Nephron progenitor cell (in vitro differentiated cells): ENCODE data around the gene PHACTR3.

ENCODE experiments used
- DNase-seq: peaks from one replicate; pipeline ENCODE4 v3.0.0; 2021
- H3K27ac Mint-ChIP-seq: 2 replicates; pipeline ENCODE4 v1.8.0; 2021; ENCODE audit warnings: mild to moderate bottlenecking, moderate library complexity, mixed read lengths
- H3K27me3 Mint-ChIP-seq: 2 replicates; pipeline ENCODE4 v1.8.0; 2021; ENCODE audit warnings: mild to moderate bottlenecking, low read depth, mixed read lengths; ENCODE audit not compliant: poor library complexity
- H3K36me3 Mint-ChIP-seq: 2 replicates; pipeline ENCODE4 v1.8.0; 2021; ENCODE audit warnings: low read depth, mixed read lengths
- H3K4me1 Mint-ChIP-seq: 2 replicates; pipeline ENCODE4 v1.8.0; 2021; ENCODE audit warnings: mixed read lengths
- H3K4me3 Mint-ChIP-seq: 2 replicates; pipeline ENCODE4 v1.8.0; 2021; ENCODE audit warnings: mild to moderate bottlenecking, moderate library complexity, mixed read lengths
- H3K9me3 Mint-ChIP-seq: 2 replicates; pipeline ENCODE4 v1.8.0; 2021; ENCODE audit warnings: mild to moderate bottlenecking, moderate library complexity, mixed read lengths
- TF ChIP-seq, protein P1 (sequence below): fragments of 200-600 bp; sonication (generic); IDR thresholded peaks from 2 replicates; pipeline ENCODE4 v1.5.0; 2021; ENCODE audit warnings: antibody characterized with exemption

The PHACTR3 gene

GRCh38 chr20:59678288-59678687 is 73.9 kb downstream of the PHACTR3 start:
- Mint-ChIP-seq H3K27ac (no peak overlapping the region), H3K4me3 (no peak overlapping the region), H3K27me3 (peaks cover 8% of the 10 kb centered on the region), H3K36me3 (no peaks in the 10 kb centered on the region), H3K4me1 (no peaks in the 10 kb centered on the region), H3K9me3 (peaks cover 90% of the 10 kb centered on the region)
- TF ChIP-seq, protein P1, sequence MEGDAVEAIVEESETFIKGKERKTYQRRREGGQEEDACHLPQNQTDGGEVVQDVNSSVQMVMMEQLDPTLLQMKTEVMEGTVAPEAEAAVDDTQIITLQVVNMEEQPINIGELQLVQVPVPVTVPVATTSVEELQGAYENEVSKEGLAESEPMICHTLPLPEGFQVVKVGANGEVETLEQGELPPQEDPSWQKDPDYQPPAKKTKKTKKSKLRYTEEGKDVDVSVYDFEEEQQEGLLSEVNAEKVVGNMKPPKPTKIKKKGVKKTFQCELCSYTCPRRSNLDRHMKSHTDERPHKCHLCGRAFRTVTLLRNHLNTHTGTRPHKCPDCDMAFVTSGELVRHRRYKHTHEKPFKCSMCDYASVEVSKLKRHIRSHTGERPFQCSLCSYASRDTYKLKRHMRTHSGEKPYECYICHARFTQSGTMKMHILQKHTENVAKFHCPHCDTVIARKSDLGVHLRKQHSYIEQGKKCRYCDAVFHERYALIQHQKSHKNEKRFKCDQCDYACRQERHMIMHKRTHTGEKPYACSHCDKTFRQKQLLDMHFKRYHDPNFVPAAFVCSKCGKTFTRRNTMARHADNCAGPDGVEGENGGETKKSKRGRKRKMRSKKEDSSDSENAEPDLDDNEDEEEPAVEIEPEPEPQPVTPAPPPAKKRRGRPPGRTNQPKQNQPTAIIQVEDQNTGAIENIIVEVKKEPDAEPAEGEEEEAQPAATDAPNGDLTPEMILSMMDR, result no peak
- DNase-seq, result no peak

DNA sequence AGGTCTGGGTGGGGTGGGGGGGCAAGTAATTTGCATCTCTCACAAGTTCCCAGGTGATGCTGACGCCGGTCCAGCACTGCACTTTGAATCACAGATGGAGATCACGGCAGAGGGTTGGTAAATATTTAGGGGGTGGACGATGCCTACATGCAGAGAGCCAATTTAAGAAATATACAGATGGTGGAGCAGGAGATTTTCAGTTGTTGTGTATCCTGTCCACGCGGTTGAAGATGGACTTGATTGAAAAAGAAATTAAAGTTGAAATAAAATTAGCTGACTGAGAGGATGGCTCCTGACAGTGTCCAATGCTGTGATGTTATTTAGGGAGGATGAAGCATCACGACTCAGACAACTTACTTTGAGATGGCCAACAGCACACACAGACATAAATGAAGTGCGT is 74.6 kb downstream of the PHACTR3 start:
- no peak for DNase-seq
- peaks cover 8% of the 10 kb centered on the region for H3K27me3 Mint-ChIP-seq
- peaks cover 90% of the 10 kb centered on the region for H3K9me3 Mint-ChIP-seq
- no peak overlapping the region for H3K27ac Mint-ChIP-seq
- H3K4me3 Mint-ChIP-seq, result no peak overlapping the region
- H3K4me1 Mint-ChIP-seq, result no peaks in the 10 kb centered on the region
- TF ChIP-seq, protein P1, result no peak
- no peaks in the 10 kb centered on the region for H3K36me3 Mint-ChIP-seq

DNA sequence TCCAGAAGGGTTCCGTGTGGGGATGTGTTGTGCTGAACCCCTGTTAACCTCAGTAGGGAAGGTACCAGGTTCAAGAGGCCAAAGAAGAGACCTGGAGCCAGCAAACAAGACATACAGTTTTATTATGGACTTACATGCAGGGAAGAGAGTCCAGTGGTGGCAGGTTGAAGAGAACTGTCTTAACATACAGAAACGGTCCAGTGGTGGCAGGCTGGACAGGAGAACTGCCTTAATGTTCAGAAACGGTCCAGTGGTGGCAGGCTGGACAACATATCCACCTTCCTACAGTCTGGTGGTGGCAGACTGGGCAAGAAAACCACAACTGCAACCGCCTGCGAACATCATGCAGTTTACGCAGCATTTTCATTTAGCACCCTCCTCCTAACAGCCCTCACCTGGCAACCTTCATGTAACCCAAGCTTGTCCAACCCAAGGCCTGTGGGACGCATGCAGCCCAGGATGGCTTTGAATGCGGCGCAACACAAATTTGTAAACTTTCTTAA is 75.9 kb downstream of the PHACTR3 start:
- TF ChIP-seq, protein P1, result no peak
- H3K27me3 Mint-ChIP-seq, result peaks cover 8% of the 10 kb centered on the region
- no peak for DNase-seq
- H3K36me3 Mint-ChIP-seq, result no peaks in the 10 kb centered on the region
- H3K9me3 Mint-ChIP-seq, result peaks cover 87% of the 10 kb centered on the region
- H3K4me3 Mint-ChIP-seq, result no peak overlapping the region
- no peaks in the 10 kb centered on the region for H3K4me1 Mint-ChIP-seq
- no peak overlapping the region for H3K27ac Mint-ChIP-seq

- Mint-ChIP-seq H3K4me1 (no peaks in the 10 kb centered on the region), H3K27ac (no peak overlapping the region), H3K9me3 (peaks cover 80% of the 10 kb centered on the region), H3K36me3 (no peaks in the 10 kb centered on the region), H3K4me3 (no peak overlapping the region), H3K27me3 (peaks cover 8% of the 10 kb centered on the region)
- TF ChIP-seq, protein P1, result no peak
- DNase-seq, result no peak
These were observed 76.5 kb downstream of the PHACTR3 start for GRCh38 chr20:59680852-59681251.

- Mint-ChIP-seq H3K9me3 (peaks cover 63% of the 10 kb centered on the region), H3K27me3 (peaks cover 8% of the 10 kb centered on the region), H3K4me1 (no peaks in the 10 kb centered on the region), H3K4me3 (no peak overlapping the region), H3K27ac (no peak overlapping the region), H3K36me3 (no peaks in the 10 kb centered on the region)
- DNase-seq, result no peak
- TF ChIP-seq, protein P1, result no peak
These were observed 78.3 kb downstream of the PHACTR3 start for GRCh38 chr20:59682603-59683002.

DNA sequence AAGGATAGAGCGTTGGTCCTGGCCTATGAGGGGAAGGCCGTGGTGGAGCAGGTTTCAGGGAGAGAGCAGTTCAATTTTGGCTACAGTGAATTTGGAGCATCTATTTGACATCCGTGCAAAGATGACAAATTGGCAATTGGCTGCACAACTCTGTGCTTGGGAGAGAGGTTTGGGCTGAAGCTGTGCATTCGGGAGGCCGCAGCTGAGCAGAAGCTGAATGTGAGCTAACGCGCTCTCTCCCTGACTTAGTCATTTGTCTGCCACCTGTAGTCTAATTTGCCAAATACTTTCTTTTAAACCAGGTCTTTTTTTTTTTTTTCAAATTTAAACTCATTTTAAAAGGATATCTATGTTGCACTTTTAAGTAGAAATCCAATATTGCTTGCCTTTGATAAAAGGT is 78.8 kb downstream of the PHACTR3 start:
- no peak for DNase-seq
- H3K9me3 Mint-ChIP-seq, result peaks cover 63% of the 10 kb centered on the region
- no peaks in the 10 kb centered on the region for H3K36me3 Mint-ChIP-seq
- TF ChIP-seq, protein P1, result no peak
- H3K27ac Mint-ChIP-seq, result no peak overlapping the region
- H3K27me3 Mint-ChIP-seq, result peaks cover 8% of the 10 kb centered on the region
- H3K4me1 Mint-ChIP-seq, result no peaks in the 10 kb centered on the region
- H3K4me3 Mint-ChIP-seq, result no peak overlapping the region
